ENCODE measurements around the gene PHYHIPL. TPM values are rescaled to one million over a fixed set of nuclear protein-coding genes. Genes with fewer than 3 reads are reported as not detected.

Gene PHYHIPL
- total RNA-seq, 1 experiment from 2014 or later: not detected

- in situ Hi-C loops (cut with HindIII; ENCODE audit: low sequenced_read_pairs): no loop called here
- DNase-seq (ENCODE audit: low spot score): no peak
Observed at GRCh38 chr10:59242991-59243390, 66.5 kb downstream of the PHYHIPL start.

DNA sequence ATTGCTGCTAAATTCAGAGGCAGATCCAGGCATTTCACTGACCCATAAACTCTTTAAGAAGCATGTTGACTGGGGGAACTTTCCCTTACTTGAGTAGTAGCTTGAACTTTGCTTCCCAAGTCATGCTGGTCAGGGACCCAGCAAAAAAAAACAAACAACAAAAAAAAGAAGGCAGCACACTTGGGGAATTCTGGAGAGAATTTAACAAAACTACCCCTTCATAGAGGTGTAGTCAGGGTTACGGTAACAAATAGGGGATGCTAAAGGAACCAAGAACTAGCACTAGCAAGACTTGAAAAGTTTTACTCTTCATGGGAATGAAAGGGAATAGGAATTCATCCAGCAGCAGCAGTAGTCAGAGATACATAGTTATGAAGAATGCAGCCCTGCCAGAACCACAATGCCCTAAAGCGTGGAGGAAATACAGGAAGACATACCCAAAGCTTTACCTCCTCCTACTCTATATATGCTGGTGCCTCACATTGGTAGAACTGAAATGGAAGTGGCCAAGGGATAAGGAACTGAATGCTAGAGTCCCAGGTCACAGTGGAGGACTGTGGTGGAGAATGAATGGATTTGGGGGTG, 67.3 kb downstream of the PHYHIPL start:
- in situ Hi-C loops (cut with HindIII; ENCODE audit: low sequenced_read_pairs): no loop called here

DNA sequence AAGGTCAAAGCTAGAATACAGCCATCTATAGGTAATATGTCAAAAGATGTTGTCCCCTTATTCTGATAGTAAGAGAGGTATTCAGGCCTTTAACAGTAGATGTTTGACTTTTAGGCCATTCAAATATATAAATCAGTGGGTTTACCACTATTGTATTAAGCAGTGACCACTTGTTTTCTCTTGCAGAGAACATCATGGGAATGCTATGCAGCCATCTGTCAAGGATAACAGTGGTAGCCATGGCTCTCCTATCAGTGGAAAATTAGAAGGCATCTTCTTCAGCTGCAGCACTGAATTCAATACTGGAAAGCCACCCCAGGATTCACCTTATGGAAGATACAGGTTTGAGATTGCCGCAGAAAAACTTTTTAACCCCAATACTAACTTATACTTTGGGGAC, 68.4 kb downstream of the PHYHIPL start:
- DNase-seq (ENCODE audit: low spot score): no peak
- in situ Hi-C loops (cut with HindIII; ENCODE audit: low sequenced_read_pairs): no loop called here

More for the DNA sequence above, 67.3 kb downstream of the PHYHIPL start:
- DNase-seq (ENCODE audit: low spot score): no peak

- in situ Hi-C loops (cut with HindIII; ENCODE audit: low sequenced_read_pairs): no loop called here
- no peak for DNase-seq (ENCODE audit: low spot score)
Observed at GRCh38 chr10:59245686-59246085, 69.2 kb downstream of the PHYHIPL start.

GRCh38 chr10:59252491-59252890, 76.0 kb downstream of the PHYHIPL start:
- no peak for DNase-seq (ENCODE audit: low spot score)
- in situ Hi-C loops (cut with HindIII; ENCODE audit: low sequenced_read_pairs): no loop called here

GRCh38 chr10:59255463-59255862, 79.0 kb downstream of the PHYHIPL start:
- no peak for DNase-seq (ENCODE audit: low spot score)
- in situ Hi-C loops (cut with HindIII; ENCODE audit: low sequenced_read_pairs): no loop called here

- no peak for DNase-seq (ENCODE audit: low spot score)
- in situ Hi-C loops (cut with HindIII; ENCODE audit: low sequenced_read_pairs): no loop called here
Observed at GRCh38 chr10:59257224-59257623, 80.8 kb downstream of the PHYHIPL start.

GRCh38 chr10:59258890-59259289, 82.4 kb downstream of the PHYHIPL start:
- in situ Hi-C loops (cut with HindIII; ENCODE audit: low sequenced_read_pairs): no loop called here
- DNase-seq (ENCODE audit: low spot score): no peak

DNA sequence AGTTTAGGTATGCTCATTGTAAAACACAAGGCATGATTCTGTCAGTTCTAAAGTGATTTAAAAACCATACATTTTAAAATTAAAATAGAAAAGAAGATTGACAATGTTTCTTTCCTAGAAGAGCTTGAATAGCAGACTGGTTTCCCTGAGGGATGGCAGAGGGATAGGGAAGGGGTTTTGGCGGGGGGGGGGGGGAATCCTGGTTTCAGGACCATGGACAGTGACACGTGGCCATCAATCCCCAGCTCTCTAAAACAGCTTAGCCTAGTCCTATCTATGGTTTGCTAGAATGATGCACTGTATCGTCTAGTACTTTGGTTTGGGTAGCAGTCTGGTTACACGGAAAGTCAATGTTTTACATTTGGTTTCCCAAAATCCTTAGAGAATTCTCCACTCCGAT, 88.7 kb downstream of the PHYHIPL start:
- DNase-seq (ENCODE audit: low spot score): no peak
- in situ Hi-C loops (cut with HindIII; ENCODE audit: low sequenced_read_pairs): no loop called here

GRCh38 chr10:59266321-59266720, 89.9 kb downstream of the PHYHIPL start:
- in situ Hi-C loops (cut with HindIII; ENCODE audit: low sequenced_read_pairs): no loop called here
- no peak for DNase-seq (ENCODE audit: low spot score)

- no peak for DNase-seq (ENCODE audit: low spot score)
- in situ Hi-C loops (cut with HindIII; ENCODE audit: low sequenced_read_pairs): no loop called here
Observed at GRCh38 chr10:59268460-59268859, 92.0 kb downstream of the PHYHIPL start.

- in situ Hi-C loops (cut with HindIII; ENCODE audit: low sequenced_read_pairs): no loop called here
- DNase-seq (ENCODE audit: low spot score): no peak
Observed at GRCh38 chr10:59269651-59270050, 93.2 kb downstream of the PHYHIPL start.

GRCh38 chr10:59270492-59270891, 94.0 kb downstream of the PHYHIPL start:
- in situ Hi-C loops (cut with HindIII; ENCODE audit: low sequenced_read_pairs): no loop called here
- no peak for DNase-seq (ENCODE audit: low spot score)

- in situ Hi-C loops (cut with HindIII; ENCODE audit: low sequenced_read_pairs): no loop called here
- no peak for DNase-seq (ENCODE audit: low spot score)
Observed at GRCh38 chr10:59271160-59271559, 94.7 kb downstream of the PHYHIPL start.

- no peak for DNase-seq (ENCODE audit: low spot score)
- in situ Hi-C loops (cut with HindIII; ENCODE audit: low sequenced_read_pairs): no loop called here
Observed at GRCh38 chr10:59272061-59272460, 95.6 kb downstream of the PHYHIPL start.

DNA sequence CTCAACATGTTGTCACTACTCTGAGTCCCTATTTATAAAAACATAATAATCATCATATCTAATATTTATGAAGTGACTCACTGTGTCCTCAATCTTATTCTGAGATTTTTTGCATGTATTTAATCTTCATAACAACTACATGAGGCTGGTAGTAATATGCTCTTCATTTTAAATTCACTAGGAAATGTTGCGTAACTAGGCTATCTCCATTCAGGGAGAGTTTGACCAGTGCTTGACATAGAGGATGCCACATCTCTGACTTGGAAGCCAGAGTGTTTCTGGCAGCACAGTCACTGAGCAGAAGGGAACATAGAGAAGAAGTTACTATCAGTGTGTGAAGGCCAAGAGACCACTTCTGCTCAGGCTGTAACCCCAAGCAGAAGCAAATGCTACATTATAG, 97.0 kb downstream of the PHYHIPL start:
- in situ Hi-C loops (cut with HindIII; ENCODE audit: low sequenced_read_pairs): no loop called here

DNA sequence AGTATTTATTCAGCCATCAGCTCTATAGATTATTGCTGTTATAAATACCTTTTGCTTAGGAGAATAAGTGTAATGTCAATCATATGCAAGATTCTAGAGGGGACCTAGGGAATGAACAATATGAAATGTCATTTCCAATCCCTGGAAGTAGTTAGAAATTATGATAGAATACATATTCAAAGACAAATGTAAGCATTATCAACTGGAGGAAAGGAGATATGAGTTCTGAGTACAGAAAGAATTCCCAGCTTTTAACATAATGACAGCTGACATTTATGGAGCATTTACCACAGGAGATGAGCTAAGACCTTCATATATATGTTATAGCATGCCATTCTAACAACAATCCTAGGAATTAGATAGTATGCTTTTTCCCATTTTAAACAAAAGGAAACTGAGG, 99.7 kb downstream of the PHYHIPL start:
- in situ Hi-C loops (cut with HindIII; ENCODE audit: low sequenced_read_pairs): no loop called here
- DNase-seq (ENCODE audit: low spot score): no peak

More for the DNA sequence above, 97.0 kb downstream of the PHYHIPL start:
- no peak for DNase-seq (ENCODE audit: low spot score)

DNA sequence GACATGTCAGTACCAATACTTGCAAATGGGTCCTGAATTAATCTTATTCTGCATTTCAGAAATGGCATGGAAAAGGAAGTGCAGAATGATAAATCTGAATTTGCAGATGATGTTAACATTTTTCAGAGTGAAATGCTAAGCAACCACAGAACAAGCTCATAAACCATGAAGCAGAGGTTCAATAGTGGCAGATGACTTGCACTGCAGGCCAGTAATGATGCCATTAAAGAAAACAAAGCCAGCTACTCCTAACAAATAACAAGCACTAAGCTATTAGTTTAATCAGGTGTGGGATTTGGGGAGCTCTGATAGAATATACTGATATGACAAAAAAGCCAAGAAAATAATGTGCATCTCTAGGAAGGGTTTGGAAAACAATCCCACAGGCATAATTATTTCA, 100.5 kb downstream of the PHYHIPL start:
- in situ Hi-C loops (cut with HindIII; ENCODE audit: low sequenced_read_pairs): no loop called here
- DNase-seq (ENCODE audit: low spot score): no peak

DNA sequence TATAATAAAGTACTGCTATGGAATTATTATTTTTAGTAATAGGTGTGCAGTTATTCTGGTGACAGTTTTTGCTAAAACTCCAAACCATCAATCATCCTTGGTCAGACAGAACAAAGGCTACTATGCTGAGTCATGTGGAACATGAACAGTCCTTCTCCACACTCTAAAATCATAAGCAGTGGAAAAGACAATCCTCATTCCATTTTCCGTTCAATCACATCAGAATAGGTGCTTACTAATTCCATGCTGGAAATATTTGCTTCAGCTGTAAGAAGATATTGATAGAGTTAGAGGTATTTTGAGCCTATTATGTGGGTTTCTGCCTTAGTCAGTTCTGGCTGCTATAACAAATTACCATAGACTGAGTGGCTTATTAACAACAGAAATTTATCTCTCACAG, 103.0 kb downstream of the PHYHIPL start:
- in situ Hi-C loops (cut with HindIII; ENCODE audit: low sequenced_read_pairs): no loop called here
- DNase-seq (ENCODE audit: low spot score): no peak

GRCh38 chr10:59279991-59280505, 103.6 kb downstream of the PHYHIPL start:
- in situ Hi-C loops (cut with HindIII; ENCODE audit: low sequenced_read_pairs): no loop called here
- DNase-seq (ENCODE audit: low spot score): no peak

- no peak for DNase-seq (ENCODE audit: low spot score)
- in situ Hi-C loops (cut with HindIII; ENCODE audit: low sequenced_read_pairs): no loop called here
Observed at GRCh38 chr10:59281861-59282260, 105.4 kb downstream of the PHYHIPL start.

Data from G401 (cell line).